COLO668 (cell line): ENCODE data around the gene CCDC158.
"Not testable (repeated sequence)": the region's sequence is repeated elsewhere in the genome, so short reads cannot be mapped to it uniquely, and the experiment has no call there.

Source experiments
- DNase-seq: peaks from one replicate; lab custom pipeline; 2025; ENCODE audit not compliant: unreplicated experiment; lab: John Stamatoyannopoulos, UW

CCDC158 gene

DNA sequence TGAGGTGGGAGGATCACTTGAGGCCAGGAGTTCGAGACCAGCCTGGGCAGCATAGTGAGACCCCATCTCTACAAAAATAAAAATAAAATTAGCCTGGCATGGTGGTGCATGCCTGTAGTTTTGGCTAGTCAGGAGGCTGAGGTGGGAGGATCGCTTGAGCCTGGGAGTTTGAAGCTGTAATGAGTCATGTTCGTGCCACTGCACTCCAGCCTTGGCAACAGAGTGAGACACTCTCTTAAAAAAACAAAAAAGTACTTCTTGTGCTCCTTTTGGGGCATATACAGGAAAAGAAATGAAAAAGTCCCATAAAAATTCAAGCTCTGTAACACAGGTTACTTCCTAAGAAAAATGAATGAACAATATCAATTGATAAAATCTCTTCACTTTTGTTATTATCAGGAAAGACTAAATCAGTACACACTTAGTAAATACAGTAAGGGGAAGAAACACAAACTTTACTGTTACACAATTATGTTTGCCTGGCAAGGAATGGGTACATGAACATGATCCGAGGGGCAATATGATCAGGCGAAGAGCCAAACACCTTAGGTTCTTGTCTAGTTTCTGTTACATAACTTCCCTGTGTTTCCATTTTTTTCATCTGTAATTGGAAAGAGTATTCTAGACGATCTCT lies 46.9 kb downstream of the CCDC158 start:
- no peak for DNase-seq

DNA sequence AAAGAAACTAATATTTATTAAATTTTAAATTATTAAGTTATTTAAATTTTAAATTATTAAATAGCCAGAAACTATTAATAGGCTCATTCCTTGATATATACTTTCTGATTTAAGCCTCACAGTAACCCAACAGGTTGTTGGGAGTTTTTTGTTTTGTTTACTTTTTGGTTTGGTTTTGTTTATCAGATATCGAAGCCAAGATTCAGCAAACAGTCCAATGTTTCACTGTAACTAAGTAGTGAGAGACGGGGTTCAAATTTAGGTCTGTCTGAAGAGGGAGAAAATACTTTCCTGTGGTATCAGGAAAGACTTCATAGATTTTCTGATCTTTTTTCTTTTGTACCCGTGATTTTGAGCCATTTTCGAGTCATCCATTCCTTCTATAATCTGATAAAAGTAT lies 54.2 kb downstream of the CCDC158 start:
- no peak for DNase-seq

DNA sequence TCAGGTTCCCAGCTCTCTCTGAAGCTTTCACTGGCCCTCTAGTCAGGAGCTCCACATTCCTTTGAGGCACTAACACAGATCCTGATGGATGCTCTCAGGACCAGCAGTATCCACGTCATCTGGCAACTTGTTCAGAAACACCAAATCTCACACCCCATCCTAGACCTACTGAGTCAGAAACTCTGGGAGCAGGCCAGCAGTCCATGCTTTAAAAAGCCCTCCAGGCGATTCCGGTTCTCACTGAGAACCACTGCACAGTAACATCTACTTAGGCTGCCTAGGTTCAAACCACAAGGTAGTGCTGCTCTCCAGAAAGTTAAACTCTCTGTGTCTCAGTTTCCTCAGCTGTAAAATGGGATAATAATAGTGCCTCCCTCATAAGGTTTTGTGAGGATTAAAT lies 55.3 kb downstream of the CCDC158 start:
- DNase-seq = no peak

DNA sequence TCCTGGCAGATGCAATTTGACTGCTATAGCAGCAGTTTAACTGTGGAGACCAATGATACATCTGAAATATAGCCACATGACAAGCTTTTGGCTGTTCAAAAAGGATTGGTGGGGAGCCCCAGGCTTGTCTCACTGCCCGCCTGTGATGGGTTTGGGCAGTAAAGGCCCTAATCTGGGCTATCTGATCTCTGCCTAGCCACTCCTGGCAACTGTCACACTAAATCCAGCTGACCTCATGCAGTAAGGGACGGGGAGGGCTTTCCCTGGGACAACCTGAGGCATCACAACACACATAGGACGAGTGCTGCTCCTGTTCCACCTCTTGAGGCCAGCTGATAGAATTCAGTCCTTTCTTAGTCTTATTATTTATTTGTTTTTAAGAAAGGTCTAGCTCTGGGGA lies 56.2 kb downstream of the CCDC158 start:
- DNase-seq = no peak

DNA sequence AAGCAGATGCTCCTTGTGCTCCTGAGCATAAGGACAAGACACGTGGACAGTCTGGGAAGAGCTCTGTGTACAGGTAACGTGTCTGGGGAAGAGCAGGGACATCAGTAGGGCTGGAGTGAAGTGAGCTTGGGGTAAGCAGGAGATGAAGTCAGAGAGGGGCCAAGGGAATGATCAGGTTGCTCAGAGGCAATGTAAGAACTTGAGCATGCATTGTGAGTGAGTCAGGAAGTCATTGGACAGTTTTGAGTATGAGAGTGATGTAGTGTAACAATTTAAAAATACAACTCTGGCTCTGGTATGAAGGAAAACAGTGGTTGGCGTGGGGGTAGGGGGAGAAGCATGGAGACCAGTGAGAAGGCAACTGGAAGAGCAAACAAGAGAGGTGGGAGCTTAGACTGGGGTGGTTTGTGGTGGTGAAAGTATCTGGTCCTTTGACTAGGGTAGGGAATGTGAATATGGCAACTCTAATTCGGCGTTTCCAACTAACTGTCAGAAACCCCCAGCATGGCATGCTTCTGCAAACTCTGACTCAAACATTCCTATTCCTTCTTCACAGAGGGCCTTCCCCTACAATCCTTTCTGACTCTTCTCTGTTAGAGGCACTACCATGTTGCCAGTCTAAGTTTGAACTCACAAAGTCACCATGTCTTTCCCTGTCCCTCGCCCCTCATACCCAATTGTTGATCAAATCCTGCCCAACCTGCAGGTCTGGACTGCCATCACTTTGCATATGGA lies 57.2 kb downstream of the CCDC158 start:
- DNase-seq = no peak

DNA sequence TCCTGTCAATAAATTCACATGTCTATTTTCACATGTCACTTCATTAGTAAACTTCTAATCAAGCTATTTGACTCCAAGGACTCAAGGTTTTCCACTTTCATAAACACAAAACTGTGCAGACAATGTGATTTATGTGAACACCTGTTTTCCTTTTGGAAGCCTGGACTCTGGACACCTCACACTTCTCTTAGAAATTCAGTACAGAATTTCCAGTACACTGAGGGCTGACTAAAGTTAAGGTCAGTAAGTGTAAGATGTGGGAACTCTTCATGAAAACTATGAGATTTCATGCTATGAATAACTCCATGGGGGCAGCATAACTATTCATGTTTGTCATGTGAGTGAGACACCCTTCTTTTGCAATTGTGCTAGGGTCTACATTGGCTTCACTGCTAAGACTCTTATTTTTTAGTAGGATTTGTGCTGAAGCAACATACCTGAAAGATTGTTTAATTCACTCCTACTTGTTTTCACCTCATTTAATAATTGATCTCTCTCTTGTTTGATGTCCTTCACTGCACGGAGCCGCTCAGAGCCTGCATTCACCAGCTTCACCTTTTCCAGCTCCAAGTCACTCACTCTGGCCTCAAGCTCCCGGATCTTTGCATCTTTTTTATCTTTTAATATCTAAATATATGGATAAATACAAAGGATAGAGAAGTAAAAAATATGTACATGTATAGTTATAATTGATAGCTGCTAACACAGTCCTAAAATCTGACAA lies 59.1 kb downstream of the CCDC158 start:
- no peak for DNase-seq

DNA sequence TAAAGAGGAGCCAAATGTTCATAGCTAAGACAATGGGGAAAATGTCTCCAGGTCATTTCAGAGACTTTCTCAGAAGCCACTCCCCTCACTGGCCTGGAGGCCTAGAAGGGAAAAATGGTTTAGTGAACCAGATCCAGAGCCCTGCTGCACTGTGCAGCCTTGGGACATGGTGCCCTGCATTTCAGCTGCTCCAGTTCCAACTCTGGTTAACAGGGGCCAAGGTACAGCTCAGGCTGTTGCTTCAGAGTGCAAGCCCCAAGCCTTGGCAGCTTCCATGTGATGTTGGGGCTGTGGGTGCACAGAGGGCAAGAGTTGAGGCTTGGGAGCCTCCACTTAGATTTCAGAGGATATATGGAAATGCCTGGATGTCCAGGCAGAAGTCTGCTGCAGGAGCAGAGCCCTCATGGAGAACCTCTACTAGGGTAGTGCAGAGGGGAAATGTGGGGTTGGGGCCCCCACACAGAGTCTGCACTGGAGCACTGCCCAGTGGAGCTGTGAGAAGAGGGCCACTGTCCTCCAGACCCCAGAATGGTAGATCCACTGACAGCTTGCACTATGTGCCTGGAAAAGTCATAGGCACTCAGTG lies 61.0 kb downstream of the CCDC158 start:
- not testable (repeated sequence) for DNase-seq

DNA sequence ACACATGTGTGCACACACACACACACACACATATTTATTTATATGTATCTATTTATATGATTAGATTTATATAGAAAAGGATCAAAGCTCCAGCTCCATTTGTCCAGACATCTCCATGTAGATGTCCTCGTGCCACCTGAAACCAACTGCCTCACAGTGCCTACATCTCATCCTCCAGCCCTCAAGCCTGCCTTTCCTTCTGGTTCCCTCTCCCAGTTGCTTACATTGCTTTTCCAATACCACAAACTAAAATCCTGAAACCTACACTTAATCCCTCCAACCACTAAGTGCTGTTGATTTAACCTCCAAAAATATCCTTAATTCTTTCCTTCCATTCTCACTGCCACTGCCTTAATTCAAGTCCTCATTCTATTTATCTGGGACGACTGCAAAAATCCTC lies 63.0 kb downstream of the CCDC158 start:
- no peak for DNase-seq

DNA sequence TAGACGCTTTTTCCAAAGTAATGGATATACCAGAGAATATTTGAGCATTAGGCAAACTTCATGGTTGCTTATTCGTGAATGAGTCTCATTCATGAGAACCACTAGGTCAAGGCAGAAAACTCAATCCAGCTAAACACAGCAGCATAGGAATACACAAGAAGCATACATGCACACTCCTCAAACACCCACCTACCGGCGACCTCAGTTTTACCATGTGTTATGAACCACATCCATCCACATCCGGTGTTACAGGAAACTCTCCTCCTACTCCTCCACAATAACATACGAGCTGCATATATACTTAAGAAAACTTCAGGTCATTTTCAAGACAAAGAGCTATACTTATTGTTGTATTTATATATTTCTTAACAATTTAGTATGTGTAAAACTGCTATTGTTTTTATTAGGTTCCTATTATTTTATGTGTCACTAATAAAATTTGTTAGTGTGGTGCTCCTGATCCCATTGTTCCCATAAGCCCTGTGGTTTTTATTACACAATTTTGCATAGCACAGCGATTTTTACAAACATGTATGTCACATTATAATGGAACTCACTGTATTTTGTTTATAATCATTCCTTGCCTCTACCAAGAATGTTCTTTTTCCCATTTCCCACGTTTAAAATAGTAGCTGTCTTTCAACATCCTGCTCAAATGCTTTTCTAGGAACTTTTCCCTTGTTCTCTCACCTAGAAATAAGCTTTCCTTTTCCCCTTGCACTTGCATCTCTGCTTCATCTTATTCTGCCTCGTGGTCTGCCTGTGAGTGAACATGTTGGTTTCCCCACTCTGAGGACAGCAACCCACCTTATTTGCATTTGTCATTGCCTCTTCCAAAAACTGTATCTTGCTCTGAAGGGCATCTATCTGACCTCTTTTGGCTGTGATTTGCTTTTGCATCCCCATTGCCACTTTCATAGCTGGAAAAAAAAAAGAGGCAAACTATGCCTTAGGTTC lies 66.1 kb downstream of the CCDC158 start:
- no peak for DNase-seq

DNA sequence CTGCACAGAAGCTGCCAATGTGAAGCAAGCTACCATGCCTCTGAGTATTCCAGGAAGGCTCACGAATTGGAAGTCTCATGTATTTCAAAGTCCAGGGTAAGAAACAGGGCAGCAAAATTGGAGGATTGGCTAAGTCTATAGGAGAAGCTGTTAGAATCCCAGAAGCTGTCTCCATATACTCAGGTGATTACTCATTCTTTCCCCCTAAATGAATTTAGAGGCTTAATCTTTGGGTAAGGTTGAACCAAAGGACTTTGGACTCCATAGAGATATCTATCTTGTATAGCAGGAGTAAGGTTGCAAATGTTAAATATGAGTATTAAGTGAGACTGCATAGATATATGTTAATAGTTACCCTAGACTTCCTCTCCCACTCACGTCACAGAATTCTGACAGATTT lies 78.1 kb downstream of the CCDC158 start:
- DNase-seq = no peak

DNA sequence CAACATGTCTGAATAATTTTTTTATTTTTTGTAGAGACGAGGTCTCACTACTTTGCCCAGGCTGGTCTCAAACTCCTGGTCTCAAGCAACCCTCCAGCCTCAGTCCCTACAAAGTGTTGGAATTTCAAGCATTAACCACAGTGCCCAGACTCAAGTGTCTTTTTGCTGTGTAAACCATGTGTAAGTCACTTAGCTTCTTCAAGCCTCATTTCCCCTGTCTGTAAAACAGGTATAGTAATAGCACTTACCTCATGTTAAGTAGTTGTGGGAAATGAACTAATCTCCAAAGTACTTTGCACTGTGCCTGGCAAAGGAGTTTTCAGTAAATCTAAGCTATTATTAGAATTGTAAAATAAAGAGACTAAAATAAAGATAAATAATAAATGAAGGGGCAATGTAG lies 78.8 kb downstream of the CCDC158 start:
- no peak for DNase-seq

DNA sequence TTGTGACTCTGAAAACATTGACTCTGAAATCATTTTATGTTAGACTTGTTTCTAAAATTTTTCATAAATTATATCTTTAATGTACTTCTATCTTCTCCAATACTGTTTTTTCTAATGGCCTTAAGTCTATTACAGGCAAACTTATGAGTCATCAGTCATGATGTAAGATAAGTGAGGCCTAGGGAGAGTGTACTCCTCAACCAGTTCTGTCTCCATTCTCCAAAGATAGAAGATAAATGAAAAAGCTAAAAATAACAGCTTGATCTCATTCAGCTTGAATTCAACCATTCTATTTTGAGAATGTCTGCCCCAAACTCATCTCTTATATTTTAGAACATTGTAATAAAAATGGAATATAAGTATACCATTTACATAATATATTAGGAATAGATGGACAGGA lies 79.9 kb downstream of the CCDC158 start:
- DNase-seq = no peak

DNA sequence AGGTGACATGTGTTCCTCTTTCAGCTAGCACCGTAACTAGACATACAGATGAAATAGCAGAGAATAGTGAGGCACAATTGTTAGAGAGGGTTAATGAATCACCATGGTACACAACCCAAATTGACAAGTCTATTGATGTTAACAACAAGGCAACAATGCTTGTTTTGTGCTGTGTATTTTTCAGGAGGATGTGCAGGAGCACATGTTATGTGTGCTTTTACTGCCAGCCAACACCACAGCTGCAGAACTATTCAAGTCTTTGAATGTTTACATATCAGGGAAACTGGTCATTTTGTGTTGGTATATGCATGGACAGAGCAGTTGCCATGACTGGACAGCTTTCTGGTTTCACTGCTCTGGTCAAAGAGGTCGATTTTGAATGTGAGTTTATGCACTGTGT lies 81.6 kb downstream of the CCDC158 start:
- DNase-seq = peak; percentile 35

DNA sequence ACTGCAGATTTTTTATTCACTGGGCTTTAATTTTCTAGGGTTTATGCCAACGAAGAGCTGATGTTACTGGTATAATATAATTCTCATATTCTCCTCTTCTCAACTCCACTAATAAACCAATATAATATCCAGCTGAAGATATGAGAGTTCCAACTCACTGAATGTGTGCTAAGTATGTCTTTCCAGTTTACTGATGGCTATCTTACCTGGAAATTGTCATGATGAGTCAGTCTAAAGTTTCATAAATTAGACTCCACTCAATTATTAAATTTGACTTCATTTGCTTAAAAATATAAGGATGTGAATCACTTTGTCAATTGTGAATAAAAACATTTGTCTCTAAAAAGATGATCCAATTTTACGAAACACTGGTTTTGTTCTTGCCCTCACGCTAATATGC lies 86.1 kb downstream of the CCDC158 start:
- DNase-seq = no peak

DNA sequence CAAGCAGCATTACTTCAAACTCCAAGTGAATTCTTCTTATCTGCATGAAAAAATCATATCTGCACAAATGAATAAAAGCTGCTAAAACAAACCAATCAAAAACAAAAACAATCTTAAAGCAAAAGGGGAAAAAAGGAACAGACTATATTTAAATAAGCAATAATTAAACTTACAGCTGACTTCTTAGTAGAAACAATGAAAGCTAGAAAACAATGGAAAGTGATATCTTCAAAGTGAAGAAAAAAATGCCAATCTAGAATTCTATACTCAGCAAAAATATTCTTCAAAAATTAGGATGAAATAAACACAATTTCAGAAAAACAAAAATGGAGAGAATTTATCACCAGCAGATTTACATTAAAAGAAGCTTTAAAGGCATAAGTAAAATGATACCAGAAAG lies 94.4 kb downstream of the CCDC158 start:
- DNase-seq = no peak

DNA sequence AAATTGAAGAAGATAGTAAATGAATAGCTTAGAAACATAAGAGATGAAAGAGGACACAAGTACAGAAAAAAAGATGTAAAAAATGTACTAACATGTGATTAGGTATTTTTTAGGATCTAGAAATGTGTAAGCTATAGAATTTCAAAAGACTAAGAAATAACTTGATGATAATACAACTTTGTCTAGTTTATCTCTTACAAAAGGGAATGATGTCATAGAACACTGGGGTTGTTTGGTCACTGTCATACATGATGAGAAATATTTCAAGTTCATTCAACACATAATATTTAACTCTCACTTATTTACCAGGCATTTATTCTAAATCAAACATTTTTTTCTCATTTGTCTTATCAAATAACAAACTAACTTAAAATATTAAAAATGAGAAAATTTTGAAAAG lies 95.9 kb downstream of the CCDC158 start:
- no peak for DNase-seq

DNA sequence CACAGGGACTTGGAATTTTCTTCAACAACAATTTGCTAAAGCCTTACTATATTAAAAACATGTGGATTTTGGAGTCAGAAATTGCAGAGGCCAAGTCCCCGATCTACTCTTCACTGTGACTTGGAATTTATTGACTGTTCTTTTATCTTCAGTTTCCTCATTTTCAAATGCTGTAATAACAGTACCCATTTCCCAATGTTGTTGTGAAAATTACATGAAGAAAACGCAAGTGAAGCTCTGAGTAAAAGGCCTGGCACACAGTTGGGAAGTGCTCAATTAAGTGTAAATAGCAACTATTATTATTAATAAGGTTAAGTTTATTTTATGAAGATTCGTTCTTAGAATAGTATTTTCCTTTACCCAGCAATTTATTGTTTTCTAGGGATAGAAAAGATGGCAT lies 98.7 kb downstream of the CCDC158 start:
- no peak for DNase-seq

DNA sequence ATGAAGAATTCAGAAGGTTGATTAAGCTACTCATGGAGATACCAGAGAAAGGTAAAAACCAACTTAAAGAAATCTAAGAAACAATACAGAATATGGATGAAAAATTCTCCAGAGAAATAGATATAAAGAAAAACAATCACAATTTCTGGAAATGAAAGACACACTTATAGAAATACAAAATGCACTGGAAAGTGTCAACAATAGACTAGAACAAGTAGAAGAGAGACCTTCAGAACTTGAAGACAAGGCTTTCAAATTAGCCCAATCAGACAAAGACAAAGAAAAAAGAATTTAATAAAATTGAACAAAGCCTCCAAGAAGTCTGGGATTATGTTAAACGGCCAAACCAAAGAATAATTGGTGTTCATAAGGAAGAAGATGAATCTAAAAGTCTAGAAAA lies 104.8 kb downstream of the CCDC158 start:
- no peak for DNase-seq

DNA sequence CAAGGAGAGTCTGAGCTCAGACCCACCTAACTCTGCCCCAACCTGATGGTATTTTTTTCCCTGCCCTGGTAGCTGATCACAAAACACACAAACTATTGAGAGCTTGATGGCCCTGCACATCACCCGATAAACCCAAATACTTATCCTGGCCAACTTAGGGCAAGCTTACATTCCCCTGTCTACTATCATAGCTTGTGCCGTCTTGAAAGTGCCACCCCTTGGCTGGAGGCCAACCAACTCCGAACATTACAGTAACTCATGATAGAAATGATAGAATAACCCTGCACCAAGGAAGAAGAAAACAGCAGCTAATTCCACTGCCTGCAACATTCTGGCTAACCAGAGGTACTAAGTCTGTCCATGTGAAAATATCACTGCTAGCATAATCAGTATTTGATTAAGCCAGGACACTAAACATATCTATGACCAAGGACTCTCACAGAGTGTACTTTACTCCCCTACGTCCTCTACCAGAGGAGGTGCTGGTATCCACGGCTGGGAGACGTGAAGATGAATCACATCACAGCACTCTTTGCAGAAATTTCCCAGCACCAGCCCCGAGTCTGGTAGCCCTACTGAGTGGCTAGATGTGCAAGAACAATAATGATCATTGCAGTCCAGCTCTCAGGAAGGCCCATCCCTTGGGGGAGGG lies 105.5 kb downstream of the CCDC158 start:
- no peak for DNase-seq

DNA sequence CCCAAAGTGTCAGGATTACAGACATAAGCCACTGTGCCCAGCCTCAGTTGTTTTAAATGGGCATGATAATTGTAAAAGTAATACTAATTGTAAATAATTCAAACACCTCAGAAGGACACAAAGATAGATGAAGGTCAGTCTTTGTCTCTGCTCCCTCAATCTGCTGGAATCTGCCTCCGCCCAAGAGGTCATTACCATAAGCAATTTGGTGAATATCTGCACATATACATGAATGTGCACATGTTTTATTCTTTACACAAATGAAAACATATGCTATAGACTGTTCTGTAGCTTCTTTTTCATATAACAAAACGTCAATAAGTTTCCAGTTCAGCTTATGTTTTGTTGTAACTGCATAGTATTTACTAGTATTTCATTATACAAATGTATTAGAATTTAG lies 107.4 kb downstream of the CCDC158 start:
- no peak for DNase-seq
